IMR-90 (cell line): ENCODE data around the gene AWAT1. TPM values are rescaled to one million over a fixed set of nuclear protein-coding genes. Genes with fewer than 3 reads are reported as not detected.

ENCODE experiments used
- ATAC-seq: fragments of 200-7000 bp; cut with Tn5 transposase; 2 replicates; pipeline ENCODE4 v1.9.1; 2020; ENCODE audit warnings: low read depth, mild to moderate bottlenecking, moderate library complexity
- BruUV-seq: library from RNA; stranded (reverse); fragments of 400-500 nt; replicated peaks from 2 replicates; lab custom pipeline; 2021; lab: Mats Ljungman, UMichigan
- CTCF ChIA-PET: fragments of 300-600 bp; formaldehyde crosslinking; extraction: SDS; loops from one replicate; lab custom pipeline; 2021; ENCODE audit warnings: antibody characterized with exemption; lab: Yijun Ruan, JAX
- POLR2A ChIA-PET: fragments of 300-600 bp; sonication (Branson Sonifier 250); formaldehyde crosslinking; loops from one replicate; lab custom pipeline; 2022; ENCODE audit warnings: antibody characterized with exemption; ENCODE audit not compliant: unreplicated experiment; lab: Charles Lee
- DNase-seq: peaks from one replicate; pipeline ENCODE4 v3.0.0; 2013
- H2AFZ ChIP-seq: replicated peaks from 2 replicates; pipeline ENCODE3; 2013; ENCODE audit warnings: low read length, mild to moderate bottlenecking; ENCODE audit not compliant: poor library complexity
- H2AK5ac ChIP-seq: 2 replicates; pipeline ENCODE4 v1.6.1; 2013; ENCODE audit warnings: low read depth, low read length, inconsistent platforms
- H2AK9ac ChIP-seq: replicated peaks from 2 replicates; pipeline ENCODE3; 2013; ENCODE audit warnings: mild to moderate bottlenecking, low read depth, low read length, moderate library complexity; ENCODE audit not compliant: poor library complexity
- H2BK120ac ChIP-seq: 2 replicates; pipeline ENCODE4 v1.6.1; 2013; ENCODE audit warnings: low read depth, low read length, inconsistent platforms
- H2BK15ac ChIP-seq: 3 replicates; pipeline ENCODE4 v1.6.1; 2013; ENCODE audit warnings: low read depth, low read length, inconsistent platforms
- H2BK20ac ChIP-seq: 2 replicates; pipeline ENCODE4 v1.6.1; 2013; ENCODE audit warnings: low read depth, mild to moderate bottlenecking, inconsistent platforms, low read length, moderate library complexity
- H2BK5ac ChIP-seq: 2 replicates; pipeline ENCODE4 v1.6.1; 2013; ENCODE audit warnings: mild to moderate bottlenecking, low read depth, low read length, inconsistent platforms; ENCODE audit not compliant: poor library complexity, severe bottlenecking
- H3K14ac ChIP-seq: replicated peaks from 2 replicates; pipeline ENCODE4 v1.6.1; 2013; ENCODE audit warnings: low read depth, low read length, inconsistent platforms
- H3K18ac ChIP-seq: 2 replicates; pipeline ENCODE4 v1.6.1; 2013; ENCODE audit warnings: low read depth, low read length, control low read depth
- H3K23ac ChIP-seq: 2 replicates; pipeline ENCODE4 v1.6.1; 2013; ENCODE audit warnings: low read depth, low read length, inconsistent platforms
- H3K27ac ChIP-seq: 2 replicates; pipeline ENCODE4 v1.5.1; 2013; ENCODE audit warnings: mild to moderate bottlenecking, control low read depth, low read length; ENCODE audit not compliant: insufficient read depth
- H3K27me3 ChIP-seq: 2 replicates; pipeline ENCODE4 v1.6.1; 2013; ENCODE audit warnings: low read length; ENCODE audit not compliant: control insufficient read depth, insufficient read depth
- H3K36me3 ChIP-seq: 2 replicates; pipeline ENCODE4 v1.6.1; 2013; ENCODE audit warnings: low read length, mixed read lengths; ENCODE audit not compliant: control insufficient read depth, insufficient read depth
- H3K4ac ChIP-seq: 2 replicates; pipeline ENCODE4 v1.6.1; 2013; ENCODE audit warnings: low read depth, low read length, inconsistent platforms
- H3K4me1 ChIP-seq: 2 replicates; pipeline ENCODE4 v1.6.1; 2013; ENCODE audit warnings: low read length, mixed read lengths; ENCODE audit not compliant: control insufficient read depth, insufficient read depth
- H3K4me2 ChIP-seq: 2 replicates; pipeline ENCODE4 v1.6.1; 2013; ENCODE audit warnings: low read depth, mild to moderate bottlenecking, control low read depth, low read length, moderate library complexity
- H3K4me3 ChIP-seq: 2 replicates; pipeline ENCODE4 v1.5.1; 2013; ENCODE audit warnings: low read depth, mild to moderate bottlenecking, control low read depth, low read length, moderate library complexity; ENCODE audit not compliant: insufficient read depth
- H3K56ac ChIP-seq: 2 replicates; pipeline ENCODE4 v1.6.1; 2013; ENCODE audit warnings: low read length, inconsistent platforms; ENCODE audit not compliant: insufficient read depth; ENCODE audit errors: extremely low read depth
- H3K79me1 ChIP-seq, 2 experiments: 2 replicates each; pipeline ENCODE4 v1.6.1; 2013; ENCODE audit warnings: low read length in 2 of 2, inconsistent platforms in 1 of 2, low read depth in 1 of 2
- H3K9ac ChIP-seq: 2 replicates; pipeline ENCODE4 v1.6.1; 2013; ENCODE audit warnings: low read depth, low read length, control low read depth
- H3K9me1 ChIP-seq: 2 replicates; pipeline ENCODE4 v1.6.1; 2013; ENCODE audit warnings: low read length, inconsistent platforms; ENCODE audit not compliant: insufficient read depth
- H3K9me3 ChIP-seq: 2 replicates; pipeline ENCODE4 v1.6.1; 2013; ENCODE audit warnings: low read length; ENCODE audit not compliant: control insufficient read depth, insufficient read depth
- H4K20me1 ChIP-seq: 2 replicates; pipeline ENCODE4 v1.6.1; 2013; ENCODE audit warnings: low read length, inconsistent platforms; ENCODE audit not compliant: insufficient read depth
- H4K5ac ChIP-seq: 2 replicates; pipeline ENCODE4 v1.6.1; 2013; ENCODE audit warnings: mild to moderate bottlenecking, low read depth, low read length, control low read depth
- H4K8ac ChIP-seq, 2 experiments: 2 replicates each; pipeline ENCODE4 v1.6.1; 2013; ENCODE audit warnings: low read depth in 2 of 2, low read length in 2 of 2, control low read depth in 1 of 2, inconsistent platforms in 1 of 2
- H4K91ac ChIP-seq: 2 replicates; pipeline ENCODE4 v1.6.1; 2013; ENCODE audit warnings: low read depth, low read length, inconsistent platforms; ENCODE audit not compliant: insufficient read depth
- BHLHE40 ChIP-seq: fragments of 150-350 bp; IDR thresholded peaks from 2 replicates; pipeline ENCODE4 v1.6.1; 2016; ENCODE audit warnings: mild to moderate bottlenecking, low read depth, low read length
- CEBPB ChIP-seq: IDR thresholded peaks from 2 replicates; pipeline ENCODE4 v1.6.1; 2012; ENCODE audit warnings: low read depth, low read length, improper control_type of control experiment
- CHD1 ChIP-seq: IDR thresholded peaks from 2 replicates; pipeline ENCODE4 v1.6.1; 2012; ENCODE audit warnings: low read depth, low read length, improper control_type of control experiment
- CTCF ChIP-seq: conservative IDR thresholded peaks from 2 replicates; pipeline ENCODE4 v1.5.1; 2012; ENCODE audit warnings: mild to moderate bottlenecking, low read depth, low read length, improper control_type of control experiment
- FOS ChIP-seq: fragments of 150-350 bp; IDR thresholded peaks from 2 replicates; pipeline ENCODE4 v1.6.1; 2016; ENCODE audit warnings: low read depth, low read length
- MAFK ChIP-seq: IDR thresholded peaks from 2 replicates; pipeline ENCODE4 v1.6.1; 2012; ENCODE audit warnings: low read depth, low read length, improper control_type of control experiment
- MAZ ChIP-seq: IDR thresholded peaks from 2 replicates; pipeline ENCODE4 v1.6.1; 2012; ENCODE audit warnings: low read depth, mild to moderate bottlenecking, low read length, improper control_type of control experiment, moderate library complexity, borderline replicate concordance
- MXI1 ChIP-seq: IDR thresholded peaks from 2 replicates; pipeline ENCODE4 v1.6.1; 2012; ENCODE audit warnings: low read depth, mild to moderate bottlenecking, low read length, moderate library complexity, borderline replicate concordance
- POLR2A ChIP-seq: IDR thresholded peaks from 2 replicates; pipeline ENCODE4 v1.6.1; 2012; ENCODE audit warnings: mild to moderate bottlenecking, low read depth, low read length
- RAD21 ChIP-seq: IDR thresholded peaks from 2 replicates; pipeline ENCODE4 v1.6.1; 2012; ENCODE audit warnings: low read length, improper control_type of control experiment
- RCOR1 ChIP-seq: IDR thresholded peaks from 2 replicates; pipeline ENCODE4 v1.6.1; 2012; ENCODE audit warnings: mild to moderate bottlenecking, low read length, improper control_type of control experiment; ENCODE audit not compliant: insufficient replicate concordance
- RFX5 ChIP-seq: IDR thresholded peaks from 2 replicates; pipeline ENCODE4 v1.8.0; 2012; ENCODE audit warnings: low read depth, mild to moderate bottlenecking, low read length, moderate library complexity
- SMC3 ChIP-seq: fragments of 150-350 bp; IDR thresholded peaks from 2 replicates; pipeline ENCODE4 v1.6.1; 2016; ENCODE audit warnings: low read depth, mild to moderate bottlenecking, antibody characterized with exemption, low read length, moderate library complexity
- WGBS, 2 experiments: methylation state at CpG; one replicate each; pipeline versions ENCODE4 v1.1.5 to v1.1.7; 2013; ENCODE audit warnings: missing lambda C conversion rate in 2 of 2; ENCODE audit not compliant: insufficient read length in 1 of 2; ENCODE audit errors: extremely low coverage in 2 of 2; 5-methylcytosine and 5-hydroxymethylcytosine counted together
- dilution Hi-C: fragments of 300-500 bp; cut with HindIII; formaldehyde crosslinking; loops from one replicate; pipeline ENCODE4 v1.14.3; 2018; ENCODE audit warnings: low sequenced_read_pairs; ENCODE audit not compliant: unreplicated experiment
- in situ Hi-C: fragments of 300-500 bp; cut with MboI; formaldehyde crosslinking; loops from 3 replicates; pipeline ENCODE4 v1.14.3; 2019; ENCODE audit warnings: low sequenced_read_pairs, inconsistent platforms, mixed read lengths
- intact Hi-C: fragments of 100-400 bp; cut with micrococcal nuclease; formaldehyde crosslinking; loops from 2 replicates; pipeline ENCODE4 v1.10.0; 2022
- polyA plus RNA-seq, 3 experiments: library from polyadenylated mRNA; depleted of rRNA; stranded (reverse); fragments of >200 nt; gene quantifications; 2 replicates each; pipeline ENCODE4 v1.2.3, GENCODE V29; 2012; ENCODE audit warnings: low replicate concordance in 1 of 3
- total RNA-seq: library from RNA; depleted of rRNA; stranded (reverse); fragments of >200 nt; gene quantifications from 2 replicates; pipeline ENCODE4 v1.2.3, GENCODE V29; 2012
- TF ChIP-seq, protein P1 (sequence below): fragments of 150-350 bp; IDR thresholded peaks from 2 replicates; pipeline ENCODE4 v1.6.1; 2017; ENCODE audit warnings: mild to moderate bottlenecking, antibody characterized with exemption, low read length, low read depth
- TF ChIP-seq, protein P2 (sequence below): fragments of 150-350 bp; IDR thresholded peaks from 2 replicates; pipeline ENCODE4 v1.6.1; 2016; ENCODE audit warnings: low read depth, mild to moderate bottlenecking, low read length, moderate library complexity, borderline replicate concordance

AWAT1 gene
- total and polyA plus RNA-seq, 2 of the 4 experiments (the other 2 are of a cell fraction) = not detected

- no peaks in the 10 kb centered on the region for H3K36me3 ChIP-seq
- ChIA-PET CTCF (interaction anchor here (1.0 to 1.9 kb wide), 2 partner anchors 9 to 167 kb away, joined by 3 to 4 read pairs; no protein-coding TSS in a partner anchor), POLR2A (no interaction called here)
- H3K4me3 ChIP-seq = no peak overlapping the region
- no peaks in the 10 kb centered on the region for H3K9me1 ChIP-seq
- H3K9me3 ChIP-seq = 0 out of 2 replicates have a peak, but pooled peaks cover 2% of the 10 kb centered on the region
- H4K5ac ChIP-seq = no peak overlapping the region
- H3K4ac ChIP-seq = no peak overlapping the region
- H2BK120ac ChIP-seq = no peak overlapping the region
- dilution Hi-C loops (no loop called here), in situ Hi-C loops (no loop called here), intact Hi-C loops (loop anchor here (2.0 kb wide), 1 partner anchor 238 kb away; no protein-coding TSS in a partner anchor)
- no peak overlapping the region for H3K14ac ChIP-seq
- H2BK20ac ChIP-seq = no peak overlapping the region
- H3K79me1 ChIP-seq = no peaks in the 10 kb centered on the region
- no peaks in the 10 kb centered on the region for H4K20me1 ChIP-seq
- H3K4me2 ChIP-seq = no peak overlapping the region
- H2AK5ac ChIP-seq = no peak overlapping the region
- H3K27ac ChIP-seq = no peak overlapping the region
- H3K56ac ChIP-seq = no peak overlapping the region
- WGBS, 2 experiments = 0% methylated on average over 1 of the region's 12 CpGs; no CpG with 5 or more reads in 1 of the 2 experiments
- H4K91ac ChIP-seq = no peak overlapping the region
- no peak overlapping the region for H3K23ac ChIP-seq
- ATAC-seq = peak; percentile 61; the same call in 1 of the 2 replicates
- no peak overlapping the region for H2AFZ ChIP-seq
- no peak overlapping the region for H3K9ac ChIP-seq
- BruUV-seq = no TSS peak
- no peak overlapping the region for H2AK9ac ChIP-seq
- no peak overlapping the region for H4K8ac ChIP-seq
- no peaks in the 10 kb centered on the region for H3K4me1 ChIP-seq
- DNase-seq = peak; percentile 40
- no peak overlapping the region for H2BK15ac ChIP-seq
- H2BK5ac ChIP-seq = no peak overlapping the region
- no peak overlapping the region for H3K18ac ChIP-seq
- peaks cover 8% of the 10 kb centered on the region; the same call in 1 of the 2 replicates for H3K27me3 ChIP-seq
- TF ChIP-seq CTCF = peak; percentile 55
- TF ChIP-seq SMC3 = peak; percentile 52
- TF ChIP-seq, protein P1, sequence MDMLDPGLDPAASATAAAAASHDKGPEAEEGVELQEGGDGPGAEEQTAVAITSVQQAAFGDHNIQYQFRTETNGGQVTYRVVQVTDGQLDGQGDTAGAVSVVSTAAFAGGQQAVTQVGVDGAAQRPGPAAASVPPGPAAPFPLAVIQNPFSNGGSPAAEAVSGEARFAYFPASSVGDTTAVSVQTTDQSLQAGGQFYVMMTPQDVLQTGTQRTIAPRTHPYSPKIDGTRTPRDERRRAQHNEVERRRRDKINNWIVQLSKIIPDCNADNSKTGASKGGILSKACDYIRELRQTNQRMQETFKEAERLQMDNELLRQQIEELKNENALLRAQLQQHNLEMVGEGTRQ = no peak
- peak; percentile 54 for TF ChIP-seq RAD21
- TF ChIP-seq MAFK = no peak
- TF ChIP-seq CHD1 = no peak
- no peak for TF ChIP-seq RFX5
- TF ChIP-seq, protein P2, sequence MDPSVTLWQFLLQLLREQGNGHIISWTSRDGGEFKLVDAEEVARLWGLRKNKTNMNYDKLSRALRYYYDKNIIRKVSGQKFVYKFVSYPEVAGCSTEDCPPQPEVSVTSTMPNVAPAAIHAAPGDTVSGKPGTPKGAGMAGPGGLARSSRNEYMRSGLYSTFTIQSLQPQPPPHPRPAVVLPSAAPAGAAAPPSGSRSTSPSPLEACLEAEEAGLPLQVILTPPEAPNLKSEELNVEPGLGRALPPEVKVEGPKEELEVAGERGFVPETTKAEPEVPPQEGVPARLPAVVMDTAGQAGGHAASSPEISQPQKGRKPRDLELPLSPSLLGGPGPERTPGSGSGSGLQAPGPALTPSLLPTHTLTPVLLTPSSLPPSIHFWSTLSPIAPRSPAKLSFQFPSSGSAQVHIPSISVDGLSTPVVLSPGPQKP = no peak
- TF ChIP-seq FOS = no peak
- TF ChIP-seq MXI1 = no peak
- TF ChIP-seq POLR2A = no peak
- TF ChIP-seq BHLHE40 = no peak
- no peak for TF ChIP-seq RCOR1
- TF ChIP-seq MAZ = no peak
- TF ChIP-seq CEBPB = no peak
Measured at GRCh38 chrX:70196961-70197720, 37.3 kb upstream of the AWAT1 start.
